ENCODE data around the gene TLE5.

Gene TLE5

DNA sequence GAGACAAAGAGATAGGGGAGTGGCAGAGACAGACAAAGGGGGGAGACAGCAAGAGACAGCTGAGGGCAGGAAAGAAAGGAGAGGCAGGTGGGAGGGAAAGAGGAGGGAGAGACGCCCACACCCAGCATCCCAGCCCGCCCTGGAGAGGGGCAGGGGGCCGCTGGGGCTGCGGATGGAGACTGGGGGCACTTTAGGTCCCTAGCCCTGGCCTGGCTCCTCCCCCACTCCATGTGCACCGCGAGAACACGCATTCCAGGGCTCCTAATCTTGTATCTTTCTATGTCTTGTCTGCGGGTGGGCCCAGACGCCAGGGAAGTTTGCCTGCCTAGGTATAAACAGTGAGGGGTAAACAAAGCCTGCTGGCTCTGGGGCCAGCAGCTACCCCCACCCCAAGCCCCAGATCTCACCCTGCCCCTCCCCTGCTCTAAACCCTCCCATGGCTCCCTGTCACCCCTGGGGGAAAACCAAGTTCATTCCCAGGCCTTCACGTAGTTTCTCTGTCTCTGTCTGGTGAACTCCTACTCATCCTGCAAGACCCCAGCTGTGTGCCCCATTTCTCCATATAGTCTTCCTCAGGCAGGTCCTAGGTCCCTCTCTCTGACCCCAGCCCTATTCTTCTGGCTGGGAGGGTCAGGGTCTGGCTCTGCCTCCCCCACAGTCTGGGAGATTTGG is 5.7 kb downstream of the TLE5 start:
- no peak overlapping the region for H3K27ac ChIP-seq (replicated peaks)
- TF ChIP-seq GABPA (IDR thresholded peaks at IDR 0.05; ENCODE audit: low read depth) (no peak), POLR2AphosphoS5 (IDR thresholded peaks at IDR 0.05; ENCODE audit: low read depth) (no peak), SPI1 (IDR thresholded peaks at IDR 0.05; ENCODE audit: borderline replicate concordance, low read depth) (no peak)
- TF ChIP-seq, protein P1, sequence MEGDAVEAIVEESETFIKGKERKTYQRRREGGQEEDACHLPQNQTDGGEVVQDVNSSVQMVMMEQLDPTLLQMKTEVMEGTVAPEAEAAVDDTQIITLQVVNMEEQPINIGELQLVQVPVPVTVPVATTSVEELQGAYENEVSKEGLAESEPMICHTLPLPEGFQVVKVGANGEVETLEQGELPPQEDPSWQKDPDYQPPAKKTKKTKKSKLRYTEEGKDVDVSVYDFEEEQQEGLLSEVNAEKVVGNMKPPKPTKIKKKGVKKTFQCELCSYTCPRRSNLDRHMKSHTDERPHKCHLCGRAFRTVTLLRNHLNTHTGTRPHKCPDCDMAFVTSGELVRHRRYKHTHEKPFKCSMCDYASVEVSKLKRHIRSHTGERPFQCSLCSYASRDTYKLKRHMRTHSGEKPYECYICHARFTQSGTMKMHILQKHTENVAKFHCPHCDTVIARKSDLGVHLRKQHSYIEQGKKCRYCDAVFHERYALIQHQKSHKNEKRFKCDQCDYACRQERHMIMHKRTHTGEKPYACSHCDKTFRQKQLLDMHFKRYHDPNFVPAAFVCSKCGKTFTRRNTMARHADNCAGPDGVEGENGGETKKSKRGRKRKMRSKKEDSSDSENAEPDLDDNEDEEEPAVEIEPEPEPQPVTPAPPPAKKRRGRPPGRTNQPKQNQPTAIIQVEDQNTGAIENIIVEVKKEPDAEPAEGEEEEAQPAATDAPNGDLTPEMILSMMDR (IDR thresholded peaks at IDR 0.05; ENCODE audit: insufficient read depth, low read length), result no peak
- TF ChIP-seq, protein P2, sequence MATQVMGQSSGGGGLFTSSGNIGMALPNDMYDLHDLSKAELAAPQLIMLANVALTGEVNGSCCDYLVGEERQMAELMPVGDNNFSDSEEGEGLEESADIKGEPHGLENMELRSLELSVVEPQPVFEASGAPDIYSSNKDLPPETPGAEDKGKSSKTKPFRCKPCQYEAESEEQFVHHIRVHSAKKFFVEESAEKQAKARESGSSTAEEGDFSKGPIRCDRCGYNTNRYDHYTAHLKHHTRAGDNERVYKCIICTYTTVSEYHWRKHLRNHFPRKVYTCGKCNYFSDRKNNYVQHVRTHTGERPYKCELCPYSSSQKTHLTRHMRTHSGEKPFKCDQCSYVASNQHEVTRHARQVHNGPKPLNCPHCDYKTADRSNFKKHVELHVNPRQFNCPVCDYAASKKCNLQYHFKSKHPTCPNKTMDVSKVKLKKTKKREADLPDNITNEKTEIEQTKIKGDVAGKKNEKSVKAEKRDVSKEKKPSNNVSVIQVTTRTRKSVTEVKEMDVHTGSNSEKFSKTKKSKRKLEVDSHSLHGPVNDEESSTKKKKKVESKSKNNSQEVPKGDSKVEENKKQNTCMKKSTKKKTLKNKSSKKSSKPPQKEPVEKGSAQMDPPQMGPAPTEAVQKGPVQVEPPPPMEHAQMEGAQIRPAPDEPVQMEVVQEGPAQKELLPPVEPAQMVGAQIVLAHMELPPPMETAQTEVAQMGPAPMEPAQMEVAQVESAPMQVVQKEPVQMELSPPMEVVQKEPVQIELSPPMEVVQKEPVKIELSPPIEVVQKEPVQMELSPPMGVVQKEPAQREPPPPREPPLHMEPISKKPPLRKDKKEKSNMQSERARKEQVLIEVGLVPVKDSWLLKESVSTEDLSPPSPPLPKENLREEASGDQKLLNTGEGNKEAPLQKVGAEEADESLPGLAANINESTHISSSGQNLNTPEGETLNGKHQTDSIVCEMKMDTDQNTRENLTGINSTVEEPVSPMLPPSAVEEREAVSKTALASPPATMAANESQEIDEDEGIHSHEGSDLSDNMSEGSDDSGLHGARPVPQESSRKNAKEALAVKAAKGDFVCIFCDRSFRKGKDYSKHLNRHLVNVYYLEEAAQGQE (IDR thresholded peaks at IDR 0.05; ENCODE audit: insufficient replicate concordance, low read depth), result no peak
- no peak overlapping the region for H3K4me3 ChIP-seq (replicated peaks; ENCODE audit: insufficient read depth, low read length)
- no peak for DNase-seq (ENCODE audit: low read depth in 1 of 2, low spot score in 1 of 2)
- no peaks in the 10 kb centered on the region for H3K27me3 ChIP-seq (ENCODE audit: insufficient read depth, poor library complexity, severe bottlenecking)

GRCh38 chr19:3055741-3056416 is 6.4 kb downstream of the TLE5 start:
- Histone ChIP-seq H3K4me3 (replicated peaks; ENCODE audit: insufficient read depth, low read length) (no peak overlapping the region), H3K27ac (replicated peaks) (no peak overlapping the region), H3K27me3 (ENCODE audit: insufficient read depth, poor library complexity, severe bottlenecking) (no peaks in the 10 kb centered on the region)
- TF ChIP-seq GABPA (IDR thresholded peaks at IDR 0.05; ENCODE audit: low read depth), result no peak
- TF ChIP-seq, protein P1 (IDR thresholded peaks at IDR 0.05; ENCODE audit: insufficient read depth, low read length), result no peak
- DNase-seq (ENCODE audit: low read depth in 1 of 2, low spot score in 1 of 2), result no peak

DNA sequence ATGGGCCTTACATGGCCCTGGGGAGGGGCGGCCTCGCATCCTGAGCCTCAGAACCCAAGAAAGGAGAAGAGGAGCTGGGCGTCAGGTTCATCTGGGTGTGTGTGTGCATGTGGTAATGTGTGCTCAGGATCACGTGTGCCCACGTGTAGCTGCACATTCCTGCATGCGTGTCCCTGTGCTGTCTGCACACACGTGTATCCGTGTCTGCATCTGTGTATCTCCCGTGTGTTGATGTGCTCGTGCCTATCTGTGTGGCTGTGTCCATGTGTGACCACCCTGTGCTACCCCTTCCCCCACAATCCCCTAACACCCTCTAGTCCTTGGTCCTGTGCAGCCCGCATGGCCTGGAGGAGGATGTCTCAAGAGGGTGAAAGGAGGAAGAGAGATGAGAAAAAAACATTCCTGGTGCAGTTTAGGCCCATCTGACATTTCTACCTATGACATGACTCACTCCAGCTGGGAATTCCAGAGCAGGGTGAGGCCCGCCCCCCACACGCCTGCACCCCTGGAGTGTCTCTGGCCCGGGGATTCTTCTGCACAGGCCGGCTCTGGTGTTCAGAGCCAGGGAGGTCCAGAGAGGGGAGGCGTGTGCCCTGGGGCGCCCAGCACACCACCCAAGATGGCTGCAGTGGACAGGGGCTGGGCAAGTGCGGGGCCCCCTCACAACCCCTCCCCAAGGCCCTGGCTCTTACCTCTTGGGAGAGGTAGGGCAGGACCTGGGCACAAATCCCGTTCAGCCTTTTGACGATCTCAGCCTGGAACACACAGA is 7.1 kb downstream of the TLE5 start:
- Histone ChIP-seq H3K27ac (replicated peaks) (no peak overlapping the region), H3K27me3 (ENCODE audit: insufficient read depth, poor library complexity, severe bottlenecking) (no peaks in the 10 kb centered on the region), H3K4me3 (replicated peaks; ENCODE audit: insufficient read depth, low read length) (no peak overlapping the region)
- DNase-seq (ENCODE audit: low read depth in 1 of 2, low spot score in 1 of 2), result no peak
- TF ChIP-seq POLR2AphosphoS5 (IDR thresholded peaks at IDR 0.05; ENCODE audit: low read depth), result no peak

DNA sequence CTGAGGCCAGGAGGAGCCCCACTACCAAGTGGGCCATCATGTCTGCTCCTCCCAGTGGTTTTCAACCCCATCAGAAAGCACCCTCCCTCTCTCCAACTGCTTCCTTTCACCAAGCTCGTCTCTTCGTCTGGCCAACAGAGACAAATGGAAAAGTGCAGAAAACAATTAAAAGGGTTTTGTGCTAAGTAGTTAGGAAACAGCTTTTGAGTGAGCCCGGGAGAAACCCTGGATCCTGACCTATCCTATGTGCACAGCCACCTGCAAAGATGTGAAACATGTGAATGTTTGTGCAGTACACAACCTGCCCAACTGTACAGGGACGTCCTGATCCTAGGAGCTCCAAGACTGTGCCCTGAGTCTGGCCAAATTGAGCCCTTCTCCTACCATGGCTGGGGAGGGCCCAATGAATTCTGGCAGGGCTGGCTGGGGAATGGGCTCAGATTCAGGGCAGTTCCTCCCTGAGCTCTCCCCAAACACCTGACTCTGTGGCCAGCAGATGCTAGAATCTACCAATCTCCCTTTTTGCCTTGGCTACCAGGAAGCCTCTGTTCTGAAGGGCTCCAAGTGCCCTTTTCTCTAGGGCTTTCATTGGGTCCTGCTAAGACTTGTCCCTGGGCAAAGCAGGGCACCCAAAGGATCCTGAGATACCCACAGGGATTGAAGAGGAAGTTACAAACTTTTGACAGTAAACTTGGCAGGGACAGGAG is 7.9 kb downstream of the TLE5 start:
- TF ChIP-seq SPI1 (IDR thresholded peaks at IDR 0.05; ENCODE audit: borderline replicate concordance, low read depth) (no peak), POLR2AphosphoS5 (IDR thresholded peaks at IDR 0.05; ENCODE audit: low read depth) (no peak), GABPA (IDR thresholded peaks at IDR 0.05; ENCODE audit: low read depth) (no peak)
- TF ChIP-seq, protein P1 (IDR thresholded peaks at IDR 0.05; ENCODE audit: insufficient read depth, low read length), result no peak
- TF ChIP-seq, protein P2 (IDR thresholded peaks at IDR 0.05; ENCODE audit: insufficient replicate concordance, low read depth), result no peak
- no peak overlapping the region for H3K27ac ChIP-seq (replicated peaks)

More for the DNA sequence above, 7.9 kb downstream of the TLE5 start:
- H3K4me3 ChIP-seq (replicated peaks; ENCODE audit: insufficient read depth, low read length), result no peak overlapping the region
- DNase-seq (ENCODE audit: low read depth in 1 of 2, low spot score in 1 of 2), result no peak
- no peaks in the 10 kb centered on the region for H3K27me3 ChIP-seq (ENCODE audit: insufficient read depth, poor library complexity, severe bottlenecking)
